Measurements from ENCODE around the gene KRTAP9-9.
"Not testable (repeated sequence)": the region's sequence is repeated elsewhere in the genome, so short reads cannot be mapped to it uniquely, and the experiment has no call there.

KRTAP9-9 gene

GRCh38 chr17:41264599-41264998 lies 9.4 kb downstream of the KRTAP9-9 start:
- H3K4me3 ChIP-seq (ENCODE audit: low read length), result no peak overlapping the region
- no peaks in the 10 kb centered on the region for H3K79me2 ChIP-seq (ENCODE audit: low read length)
- H3K4me2 ChIP-seq (ENCODE audit: low read length), result no peak overlapping the region
- H2AFZ ChIP-seq (ENCODE audit: low read depth, low read length), result no peak overlapping the region
- H3K27ac ChIP-seq (ENCODE audit: low read length), result no peak overlapping the region
- no peaks in the 10 kb centered on the region for H3K4me1 ChIP-seq (ENCODE audit: low read length)
- no peaks in the 10 kb centered on the region for H3K36me3 ChIP-seq (replicated peaks; ENCODE audit: low read depth, low read length)
- peaks cover 14% of the 10 kb centered on the region for H3K27me3 ChIP-seq (ENCODE audit: low read depth, low read length)
- no peaks in the 10 kb centered on the region for H4K20me1 ChIP-seq (ENCODE audit: insufficient read depth, low read length)
- no peak overlapping the region for H3K9ac ChIP-seq (ENCODE audit: low read length)
- H3K9me3 ChIP-seq (ENCODE audit: insufficient read depth, low read length), result no peaks in the 10 kb centered on the region
- TF ChIP-seq, protein P1, sequence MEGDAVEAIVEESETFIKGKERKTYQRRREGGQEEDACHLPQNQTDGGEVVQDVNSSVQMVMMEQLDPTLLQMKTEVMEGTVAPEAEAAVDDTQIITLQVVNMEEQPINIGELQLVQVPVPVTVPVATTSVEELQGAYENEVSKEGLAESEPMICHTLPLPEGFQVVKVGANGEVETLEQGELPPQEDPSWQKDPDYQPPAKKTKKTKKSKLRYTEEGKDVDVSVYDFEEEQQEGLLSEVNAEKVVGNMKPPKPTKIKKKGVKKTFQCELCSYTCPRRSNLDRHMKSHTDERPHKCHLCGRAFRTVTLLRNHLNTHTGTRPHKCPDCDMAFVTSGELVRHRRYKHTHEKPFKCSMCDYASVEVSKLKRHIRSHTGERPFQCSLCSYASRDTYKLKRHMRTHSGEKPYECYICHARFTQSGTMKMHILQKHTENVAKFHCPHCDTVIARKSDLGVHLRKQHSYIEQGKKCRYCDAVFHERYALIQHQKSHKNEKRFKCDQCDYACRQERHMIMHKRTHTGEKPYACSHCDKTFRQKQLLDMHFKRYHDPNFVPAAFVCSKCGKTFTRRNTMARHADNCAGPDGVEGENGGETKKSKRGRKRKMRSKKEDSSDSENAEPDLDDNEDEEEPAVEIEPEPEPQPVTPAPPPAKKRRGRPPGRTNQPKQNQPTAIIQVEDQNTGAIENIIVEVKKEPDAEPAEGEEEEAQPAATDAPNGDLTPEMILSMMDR (IDR thresholded peaks at IDR 0.05; ENCODE audit: low read depth, low read length), result no peak
- no peak for TF ChIP-seq EZH2phosphoT487 (IDR thresholded peaks at IDR 0.05; ENCODE audit: low read depth)

- H3K27ac ChIP-seq (ENCODE audit: low read length), result no peak within 1 kb of the TSS
- no peak within 1 kb of the TSS for H2AFZ ChIP-seq (ENCODE audit: low read depth, low read length)
- no peak within 1 kb of the TSS for H3K4me3 ChIP-seq (ENCODE audit: low read length)
- H3K9me3 ChIP-seq (ENCODE audit: insufficient read depth, low read length), result no peaks in the 10 kb centered on the region
- H3K27me3 ChIP-seq (ENCODE audit: low read depth, low read length), result peaks cover 14% of the 10 kb centered on the region
- H3K79me2 ChIP-seq (ENCODE audit: low read length), result no peaks in the 10 kb centered on the region
- TF ChIP-seq, protein P1 (IDR thresholded peaks at IDR 0.05; ENCODE audit: low read depth, low read length), result no peak
- TF ChIP-seq EZH2phosphoT487 (IDR thresholded peaks at IDR 0.05; ENCODE audit: low read depth), result no peak
- H3K36me3 ChIP-seq (replicated peaks; ENCODE audit: low read depth, low read length), result no peaks in the 10 kb centered on the region
- no peak within 1 kb of the TSS for H3K9ac ChIP-seq (ENCODE audit: low read length)
- no peaks in the 10 kb centered on the region for H4K20me1 ChIP-seq (ENCODE audit: insufficient read depth, low read length)
- no peak within 1 kb of the TSS for H3K4me2 ChIP-seq (ENCODE audit: low read length)
- H3K4me1 ChIP-seq (ENCODE audit: low read length), result no peaks in the 10 kb centered on the region
Measured at GRCh38 chr17:41265078-41265477, 9.9 kb downstream of the KRTAP9-9 start, which contains the start of gene KRTAP9-6. KRTAP9-6 (plus strand) TSS chr17:41265378; CDS start chr17:41265378, 0 bp downstream.

DNA sequence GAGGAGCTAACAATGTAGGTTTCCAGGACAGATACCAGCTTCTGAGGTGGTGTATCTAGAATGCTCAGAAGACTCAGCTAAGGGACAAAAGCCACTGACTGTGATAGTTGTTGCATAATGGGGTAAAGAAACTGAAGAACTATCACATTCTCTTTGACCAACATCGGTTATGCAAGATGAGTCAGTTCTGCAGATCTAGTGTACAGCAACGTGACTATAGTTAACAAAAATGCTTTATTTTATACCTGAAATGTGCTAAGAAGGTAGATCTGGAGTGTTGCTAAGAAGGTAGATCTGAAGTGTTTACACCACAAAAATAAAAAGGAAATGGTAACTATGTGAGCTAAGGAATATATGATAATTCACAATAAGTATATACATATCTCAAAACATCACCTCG lies 12.5 kb downstream of the KRTAP9-9 start:
- Histone ChIP-seq H3K79me2 (ENCODE audit: low read length) (no peaks in the 10 kb centered on the region), H2AFZ (ENCODE audit: low read depth, low read length) (no peak overlapping the region), H3K27ac (ENCODE audit: low read length) (no peak overlapping the region), H3K27me3 (ENCODE audit: low read depth, low read length) (peaks cover 9% of the 10 kb centered on the region), H3K4me3 (ENCODE audit: low read length) (no peak overlapping the region), H3K9me3 (ENCODE audit: insufficient read depth, low read length) (no peaks in the 10 kb centered on the region), H3K9ac (ENCODE audit: low read length) (no peak overlapping the region), H3K4me2 (ENCODE audit: low read length) (no peak overlapping the region), H3K36me3 (replicated peaks; ENCODE audit: low read depth, low read length) (no peaks in the 10 kb centered on the region), H4K20me1 (ENCODE audit: insufficient read depth, low read length) (no peaks in the 10 kb centered on the region), H3K4me1 (ENCODE audit: low read length) (peaks cover 7% of the 10 kb centered on the region)
- TF ChIP-seq EZH2phosphoT487 (IDR thresholded peaks at IDR 0.05; ENCODE audit: low read depth), result no peak
- TF ChIP-seq, protein P1 (IDR thresholded peaks at IDR 0.05; ENCODE audit: low read depth, low read length), result no peak

GRCh38 chr17:41271323-41271722 lies 16.1 kb downstream of the KRTAP9-9 start:
- H2AFZ ChIP-seq (ENCODE audit: low read depth, low read length); H4K20me1 ChIP-seq (ENCODE audit: insufficient read depth, low read length); H3K36me3 ChIP-seq (replicated peaks; ENCODE audit: low read depth, low read length); H3K79me2 ChIP-seq (ENCODE audit: low read length); H3K9me3 ChIP-seq (ENCODE audit: insufficient read depth, low read length); H3K27me3 ChIP-seq (ENCODE audit: low read depth, low read length); H3K4me2 ChIP-seq (ENCODE audit: low read length); H3K4me1 ChIP-seq (ENCODE audit: low read length); H3K4me3 ChIP-seq (ENCODE audit: low read length); H3K27ac ChIP-seq (ENCODE audit: low read length); H3K9ac ChIP-seq (ENCODE audit: low read length): not testable (repeated sequence)

GRCh38 chr17:41271858-41272257 lies 16.7 kb downstream of the KRTAP9-9 start:
- Histone ChIP-seq H3K9me3 (ENCODE audit: insufficient read depth, low read length) (no peaks in the 10 kb centered on the region), H3K4me2 (ENCODE audit: low read length) (peak overlapping the region; percentile 9; the same call in 1 of the 2 replicates), H2AFZ (ENCODE audit: low read depth, low read length) (no peak overlapping the region), H3K4me1 (ENCODE audit: low read length) (peaks cover 7% of the 10 kb centered on the region), H3K27me3 (ENCODE audit: low read depth, low read length) (peaks cover 9% of the 10 kb centered on the region), H3K9ac (ENCODE audit: low read length) (no peak overlapping the region), H3K27ac (ENCODE audit: low read length) (no peak overlapping the region), H3K36me3 (replicated peaks; ENCODE audit: low read depth, low read length) (no peaks in the 10 kb centered on the region), H3K79me2 (ENCODE audit: low read length) (no peaks in the 10 kb centered on the region), H4K20me1 (ENCODE audit: insufficient read depth, low read length) (no peaks in the 10 kb centered on the region), H3K4me3 (ENCODE audit: low read length) (no peak overlapping the region)
- TF ChIP-seq, protein P1 (IDR thresholded peaks at IDR 0.05; ENCODE audit: low read depth, low read length), result no peak
- no peak for TF ChIP-seq EZH2phosphoT487 (IDR thresholded peaks at IDR 0.05; ENCODE audit: low read depth)

DNA sequence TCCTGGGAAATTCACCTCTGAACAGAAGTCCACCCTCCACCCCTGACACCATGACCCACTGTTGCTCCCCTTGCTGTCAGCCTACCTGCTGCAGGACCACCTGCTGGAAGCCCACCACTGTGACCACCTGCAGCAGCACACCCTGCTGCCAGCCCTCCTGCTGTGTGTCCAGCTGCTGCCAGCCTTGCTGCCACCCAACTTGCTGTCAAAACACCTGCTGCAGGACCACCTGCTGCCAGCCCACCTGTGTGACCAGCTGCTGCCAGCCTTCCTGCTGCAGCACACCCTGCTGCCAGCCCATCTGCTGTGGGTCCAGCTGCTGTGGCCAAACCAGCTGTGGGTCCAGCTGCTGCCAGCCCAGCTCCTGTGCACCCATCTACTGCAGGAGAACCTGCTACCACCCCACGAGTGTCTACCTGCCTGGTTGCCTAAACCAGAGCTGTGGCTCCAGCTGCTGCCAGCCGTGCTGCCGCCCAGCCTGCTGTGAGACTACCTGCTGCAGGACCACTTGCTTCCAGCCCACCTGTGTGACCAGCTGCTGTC lies 20.5 kb downstream of the KRTAP9-9 start, which contains the start of gene KRTAP9-7:
KRTAP9-7 (plus strand) TSS at position 51 of the 543 bp plus-strand sequence; CDS start at position 51, 0 bp downstream.
- H3K4me3 ChIP-seq (ENCODE audit: low read length); H3K4me2 ChIP-seq (ENCODE audit: low read length): not testable (repeated sequence)

More for the DNA sequence above, 20.5 kb downstream of the KRTAP9-9 start, which contains the start of gene KRTAP9-7:
- H3K79me2 ChIP-seq (ENCODE audit: low read length); H3K4me1 ChIP-seq (ENCODE audit: low read length); H3K36me3 ChIP-seq (replicated peaks; ENCODE audit: low read depth, low read length); H2AFZ ChIP-seq (ENCODE audit: low read depth, low read length); H3K27ac ChIP-seq (ENCODE audit: low read length); H3K9ac ChIP-seq (ENCODE audit: low read length); H3K9me3 ChIP-seq (ENCODE audit: insufficient read depth, low read length); H4K20me1 ChIP-seq (ENCODE audit: insufficient read depth, low read length): not testable (repeated sequence)
- H3K27me3 ChIP-seq (ENCODE audit: low read depth, low read length), result peaks cover 17% of the 10 kb centered on the region

Data from OCI-LY3 (cell line).